GM18499 (cell line): ENCODE results near the gene PDE4D.

ENCODE experiments used
- ATAC-seq: cut with Tn5 transposase; IDR thresholded peaks from one replicate; pipeline ENCODE4 v1.9.1; 2021; ENCODE audit warnings: moderate number of reproducible peaks; ENCODE audit not compliant: insufficient read depth, unreplicated experiment

PDE4D gene

GRCh38 chr5:59460368-59461153 lies 433.0 kb downstream of the PDE4D start:
- ATAC-seq, result no peak

GRCh38 chr5:59458966-59459729 lies 434.4 kb downstream of the PDE4D start:
- no peak for ATAC-seq

- ATAC-seq, result no peak
Measured at GRCh38 chr5:59458321-59458720, 435.2 kb downstream of the PDE4D start.

GRCh38 chr5:59449905-59450644 lies 443.5 kb downstream of the PDE4D start:
- ATAC-seq, result no peak

- ATAC-seq, result no peak
Measured at GRCh38 chr5:59446356-59446755, 447.2 kb downstream of the PDE4D start.

- no peak for ATAC-seq
Measured at GRCh38 chr5:59445741-59446140, 447.8 kb downstream of the PDE4D start.

GRCh38 chr5:59439303-59439702 lies 454.2 kb downstream of the PDE4D start:
- ATAC-seq, result no peak

- no peak for ATAC-seq
Measured at GRCh38 chr5:59437176-59437575, 456.4 kb downstream of the PDE4D start.

- ATAC-seq, result no peak
Measured at GRCh38 chr5:59436364-59437148, 457.0 kb downstream of the PDE4D start.

- no peak for ATAC-seq
Measured at GRCh38 chr5:59433174-59433573, 460.4 kb downstream of the PDE4D start.

GRCh38 chr5:59430066-59430685 lies 463.4 kb downstream of the PDE4D start:
- no peak for ATAC-seq

- ATAC-seq, result no peak
Measured at GRCh38 chr5:59428391-59428790, 465.1 kb downstream of the PDE4D start.

- no peak for ATAC-seq
Measured at GRCh38 chr5:59424515-59424914, 469.0 kb downstream of the PDE4D start.

- no peak for ATAC-seq
Measured at GRCh38 chr5:59423021-59423420, 470.5 kb downstream of the PDE4D start.

GRCh38 chr5:59421986-59422941 lies 471.3 kb downstream of the PDE4D start:
- no peak for ATAC-seq

GRCh38 chr5:59420596-59420995 lies 472.9 kb downstream of the PDE4D start:
- no peak for ATAC-seq

- no peak for ATAC-seq
Measured at GRCh38 chr5:59418808-59419207, 474.7 kb downstream of the PDE4D start.

GRCh38 chr5:59416451-59416850 lies 477.1 kb downstream of the PDE4D start:
- no peak for ATAC-seq

- ATAC-seq, result no peak
Measured at GRCh38 chr5:59416026-59416425, 477.5 kb downstream of the PDE4D start.
